PC-3 (cell line): ENCODE measurements around the gene DNAJC3.

Source experiments
- EZH2phosphoT487 ChIP-seq: fragments of 300-600 bp; sonication (generic); IDR thresholded peaks from 2 replicates; pipeline ENCODE4 v1.6.1; 2018; ENCODE audit warnings: mild to moderate bottlenecking, antibody characterized with exemption, low read length, borderline replicate concordance
- TF ChIP-seq, protein P1 (sequence below): fragments of 300-600 bp; sonication (generic); conservative IDR thresholded peaks from 2 replicates; pipeline ENCODE4 v1.5.1; 2017; ENCODE audit warnings: antibody characterized with exemption, low read depth, mild to moderate bottlenecking, low read length

DNA sequence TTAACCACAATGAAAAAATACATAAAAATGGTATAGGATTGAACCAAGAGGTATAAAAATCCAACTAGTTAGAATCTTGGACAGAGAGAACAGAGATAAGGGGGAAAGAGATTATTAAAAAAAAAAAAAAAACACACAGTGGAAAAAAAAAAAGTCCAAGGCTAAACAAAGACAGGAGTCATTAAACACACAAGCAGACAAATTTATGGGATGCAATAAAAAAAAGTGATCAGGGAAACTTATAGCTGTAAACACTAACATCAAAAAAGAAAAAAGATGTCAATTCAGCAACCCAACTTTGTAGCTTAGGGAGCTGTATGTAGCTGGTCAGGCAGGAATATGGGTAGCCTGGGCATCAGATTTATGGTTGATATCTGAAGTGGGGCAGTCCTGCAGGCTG is 129.0 kb downstream of the DNAJC3 start:
- TF ChIP-seq, protein P1, sequence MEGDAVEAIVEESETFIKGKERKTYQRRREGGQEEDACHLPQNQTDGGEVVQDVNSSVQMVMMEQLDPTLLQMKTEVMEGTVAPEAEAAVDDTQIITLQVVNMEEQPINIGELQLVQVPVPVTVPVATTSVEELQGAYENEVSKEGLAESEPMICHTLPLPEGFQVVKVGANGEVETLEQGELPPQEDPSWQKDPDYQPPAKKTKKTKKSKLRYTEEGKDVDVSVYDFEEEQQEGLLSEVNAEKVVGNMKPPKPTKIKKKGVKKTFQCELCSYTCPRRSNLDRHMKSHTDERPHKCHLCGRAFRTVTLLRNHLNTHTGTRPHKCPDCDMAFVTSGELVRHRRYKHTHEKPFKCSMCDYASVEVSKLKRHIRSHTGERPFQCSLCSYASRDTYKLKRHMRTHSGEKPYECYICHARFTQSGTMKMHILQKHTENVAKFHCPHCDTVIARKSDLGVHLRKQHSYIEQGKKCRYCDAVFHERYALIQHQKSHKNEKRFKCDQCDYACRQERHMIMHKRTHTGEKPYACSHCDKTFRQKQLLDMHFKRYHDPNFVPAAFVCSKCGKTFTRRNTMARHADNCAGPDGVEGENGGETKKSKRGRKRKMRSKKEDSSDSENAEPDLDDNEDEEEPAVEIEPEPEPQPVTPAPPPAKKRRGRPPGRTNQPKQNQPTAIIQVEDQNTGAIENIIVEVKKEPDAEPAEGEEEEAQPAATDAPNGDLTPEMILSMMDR = no peak
- TF ChIP-seq EZH2phosphoT487 = no peak
